ENCODE results near the gene TMEM132E. TPM values are rescaled to one million over a fixed set of nuclear protein-coding genes. Genes with fewer than 3 reads are reported as not detected.

TMEM132E gene
- total and polyA plus RNA-seq, 9 donors: 0.07 to 0.80 (median 0.22) TPM

DNA sequence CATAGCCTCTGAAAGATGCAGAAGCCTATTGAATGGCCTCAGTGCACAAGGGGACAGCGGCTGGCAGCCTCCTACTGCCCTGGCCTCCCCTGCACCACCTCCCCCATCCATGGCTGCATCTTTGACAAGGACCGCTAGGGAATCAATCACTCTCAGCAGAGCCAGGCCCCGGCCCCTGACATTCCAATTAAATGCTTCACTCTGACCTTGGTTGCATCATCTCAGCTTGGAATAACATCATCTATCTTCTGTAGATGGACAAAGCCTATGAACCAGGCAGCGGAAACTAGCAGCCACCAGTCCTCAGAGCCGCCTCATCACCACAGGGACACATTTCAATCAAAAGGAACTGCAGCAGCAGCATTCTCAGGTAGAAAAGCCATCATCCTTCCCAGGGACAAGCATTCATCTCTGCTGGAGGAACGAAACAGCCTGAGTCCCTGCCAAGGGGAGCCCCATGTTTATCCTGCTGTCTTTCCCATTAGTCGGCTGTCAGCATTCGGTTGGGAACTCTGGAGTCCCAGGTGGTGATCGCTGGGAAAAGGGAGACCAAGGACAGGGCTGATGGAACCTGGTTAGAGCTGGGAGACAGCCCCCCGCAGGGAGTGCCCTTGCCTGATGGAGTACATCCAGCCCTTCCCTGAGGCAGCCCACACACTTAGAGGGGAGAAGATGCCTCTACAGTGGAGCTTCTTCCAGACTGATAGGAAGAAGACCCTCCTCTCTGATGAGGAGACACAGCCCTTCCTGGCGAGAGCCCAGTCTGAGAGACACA, 11.5 kb upstream of the TMEM132E start:
- no peak for DNase-seq
- Histone ChIP-seq H3K4me3 (ENCODE audit: low read length) (no peak overlapping the region), H3K27ac (ENCODE audit: low read length) (no peak overlapping the region), H3K27me3 (ENCODE audit: control insufficient read depth, insufficient read depth, low read length) (peaks cover 29% of the 10 kb centered on the region), H3K4me1 (ENCODE audit: control insufficient read depth, insufficient read depth, low read length) (no peaks in the 10 kb centered on the region), H3K9me3 (replicated peaks; ENCODE audit: control insufficient read depth, low read depth, low read length) (no peaks in the 10 kb centered on the region), H3K36me3 (ENCODE audit: control insufficient read depth, insufficient read depth, low read length) (no peaks in the 10 kb centered on the region)
- WGBS (ENCODE audit: insufficient coverage): 29% methylated on average over 9 of the region's 11 CpGs

DNA sequence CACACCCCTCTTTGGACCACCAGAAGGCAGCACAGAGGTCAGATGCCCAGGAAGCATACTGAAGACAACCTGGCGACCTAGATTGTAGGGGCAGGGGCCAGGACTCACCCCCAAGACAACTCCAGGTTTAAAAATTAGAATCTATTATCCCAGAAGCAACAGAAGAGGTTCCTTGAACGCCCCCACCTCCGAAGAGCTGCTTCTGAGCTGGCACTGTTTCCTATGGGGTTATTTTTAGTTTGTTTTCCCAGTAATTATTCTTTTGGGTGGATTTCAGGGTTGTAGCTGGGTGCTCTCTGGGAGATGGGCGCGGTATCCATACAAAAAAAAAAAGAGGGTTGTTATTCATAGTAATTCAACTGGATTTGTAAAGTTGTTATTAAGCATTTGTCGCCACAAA, 10.4 kb upstream of the TMEM132E start:
- peaks cover 35% of the 10 kb centered on the region for H3K27me3 ChIP-seq (ENCODE audit: control insufficient read depth, insufficient read depth, low read length)

GRCh38 chr17:34569591-34569990, 9.8 kb upstream of the TMEM132E start:
- H3K27me3 ChIP-seq (ENCODE audit: control insufficient read depth, insufficient read depth, low read length): peaks cover 35% of the 10 kb centered on the region
- H3K4me3 ChIP-seq (ENCODE audit: low read length): no peak overlapping the region
- no peaks in the 10 kb centered on the region for H3K9me3 ChIP-seq (replicated peaks; ENCODE audit: control insufficient read depth, low read depth, low read length)
- no peak overlapping the region for H3K27ac ChIP-seq (ENCODE audit: low read length)
- no peaks in the 10 kb centered on the region for H3K36me3 ChIP-seq (ENCODE audit: control insufficient read depth, insufficient read depth, low read length)
- H3K4me1 ChIP-seq (ENCODE audit: control insufficient read depth, insufficient read depth, low read length): no peaks in the 10 kb centered on the region
- WGBS (ENCODE audit: insufficient coverage): 34% methylated on average over 2 of the region's 2 CpGs
- DNase-seq: no peak

More for the DNA sequence above, 10.4 kb upstream of the TMEM132E start:
- DNase-seq: no peak
- Histone ChIP-seq H3K4me3 (ENCODE audit: low read length) (no peak overlapping the region), H3K27ac (ENCODE audit: low read length) (no peak overlapping the region), H3K4me1 (ENCODE audit: control insufficient read depth, insufficient read depth, low read length) (no peaks in the 10 kb centered on the region), H3K9me3 (replicated peaks; ENCODE audit: control insufficient read depth, low read depth, low read length) (no peaks in the 10 kb centered on the region), H3K36me3 (ENCODE audit: control insufficient read depth, insufficient read depth, low read length) (no peaks in the 10 kb centered on the region)
- no CpG with 5 or more reads among the region's 6 CpGs for WGBS (ENCODE audit: insufficient coverage)

DNA sequence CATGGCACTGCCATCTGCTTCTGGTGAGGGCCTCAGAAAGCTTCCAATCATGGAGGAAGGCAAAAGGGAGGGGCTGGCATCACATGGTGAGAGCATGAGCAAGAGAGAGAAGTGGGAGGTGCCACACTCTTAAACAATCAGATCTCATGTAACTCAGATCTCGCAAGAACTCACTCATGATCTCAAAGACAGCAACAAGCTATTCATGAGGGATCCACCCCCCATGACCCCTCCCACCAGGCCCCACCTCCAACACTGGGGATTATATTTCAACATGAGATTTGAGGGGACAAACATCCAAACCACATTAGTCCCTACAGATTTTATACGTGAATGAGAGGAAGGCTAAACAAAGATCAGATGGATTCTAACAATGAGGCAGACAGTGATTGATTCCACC, 8.9 kb upstream of the TMEM132E start:
- peaks cover 40% of the 10 kb centered on the region for H3K27me3 ChIP-seq (ENCODE audit: control insufficient read depth, insufficient read depth, low read length)
- WGBS (ENCODE audit: insufficient coverage): 40% methylated on average over 1 of the region's 2 CpGs
- H3K27ac ChIP-seq (ENCODE audit: low read length): no peak overlapping the region
- DNase-seq: no peak
- H3K4me3 ChIP-seq (ENCODE audit: low read length): no peak overlapping the region
- H3K4me1 ChIP-seq (ENCODE audit: control insufficient read depth, insufficient read depth, low read length): no peaks in the 10 kb centered on the region
- no peaks in the 10 kb centered on the region for H3K9me3 ChIP-seq (replicated peaks; ENCODE audit: control insufficient read depth, low read depth, low read length)
- no peaks in the 10 kb centered on the region for H3K36me3 ChIP-seq (ENCODE audit: control insufficient read depth, insufficient read depth, low read length)

GRCh38 chr17:34571428-34572130, 7.8 kb upstream of the TMEM132E start:
- WGBS (ENCODE audit: insufficient coverage): 28% methylated on average over 10 of the region's 12 CpGs
- peak; percentile 11 for DNase-seq
- no peak overlapping the region for H3K4me3 ChIP-seq (ENCODE audit: low read length)
- no peaks in the 10 kb centered on the region for H3K36me3 ChIP-seq (ENCODE audit: control insufficient read depth, insufficient read depth, low read length)
- H3K27ac ChIP-seq (ENCODE audit: low read length): no peak overlapping the region
- H3K27me3 ChIP-seq (ENCODE audit: control insufficient read depth, insufficient read depth, low read length): peaks cover 46% of the 10 kb centered on the region
- no peaks in the 10 kb centered on the region for H3K4me1 ChIP-seq (ENCODE audit: control insufficient read depth, insufficient read depth, low read length)
- H3K9me3 ChIP-seq (replicated peaks; ENCODE audit: control insufficient read depth, low read depth, low read length): no peaks in the 10 kb centered on the region

GRCh38 chr17:34572483-34572882, 6.9 kb upstream of the TMEM132E start:
- Histone ChIP-seq H3K4me1 (ENCODE audit: control insufficient read depth, insufficient read depth, low read length) (no peaks in the 10 kb centered on the region), H3K36me3 (ENCODE audit: control insufficient read depth, insufficient read depth, low read length) (no peaks in the 10 kb centered on the region), H3K4me3 (ENCODE audit: low read length) (no peak overlapping the region), H3K27me3 (ENCODE audit: control insufficient read depth, insufficient read depth, low read length) (peaks cover 55% of the 10 kb centered on the region), H3K27ac (ENCODE audit: low read length) (no peak overlapping the region), H3K9me3 (replicated peaks; ENCODE audit: control insufficient read depth, low read depth, low read length) (no peaks in the 10 kb centered on the region)
- 67% methylated on average over 1 of the region's 1 CpG for WGBS (ENCODE audit: insufficient coverage)
- no peak for DNase-seq

GRCh38 chr17:34575182-34575581, 4.2 kb upstream of the TMEM132E start:
- DNase-seq: no peak
- 69% methylated on average over 5 of the region's 5 CpGs for WGBS (ENCODE audit: insufficient coverage)
- H3K27ac ChIP-seq (ENCODE audit: low read length): no peak overlapping the region
- H3K36me3 ChIP-seq (ENCODE audit: control insufficient read depth, insufficient read depth, low read length): no peaks in the 10 kb centered on the region
- no peaks in the 10 kb centered on the region for H3K9me3 ChIP-seq (replicated peaks; ENCODE audit: control insufficient read depth, low read depth, low read length)
- H3K4me3 ChIP-seq (ENCODE audit: low read length): no peak overlapping the region
- peaks cover 14% of the 10 kb centered on the region for H3K4me1 ChIP-seq (ENCODE audit: control insufficient read depth, insufficient read depth, low read length)
- H3K27me3 ChIP-seq (ENCODE audit: control insufficient read depth, insufficient read depth, low read length): peaks cover 70% of the 10 kb centered on the region

DNA sequence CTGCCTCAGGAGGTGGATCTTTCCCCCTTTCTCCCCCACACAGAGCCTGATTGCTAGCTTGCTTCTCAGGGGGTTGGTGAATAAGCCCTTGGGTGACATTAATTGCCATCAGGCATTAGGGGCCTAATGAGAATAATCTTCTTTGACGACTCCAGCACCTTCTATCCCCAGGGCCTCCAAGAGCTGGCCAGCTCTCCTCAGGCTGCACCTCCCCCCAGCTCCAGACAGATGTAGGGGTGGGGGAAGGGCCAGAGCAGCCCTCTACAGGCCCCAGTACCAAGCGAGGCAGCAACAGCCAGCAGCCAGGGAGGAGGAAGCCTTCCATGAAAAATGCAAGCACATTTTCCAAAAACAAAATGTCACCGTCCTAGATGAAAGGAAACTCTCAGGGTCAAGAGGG, 1.4 kb upstream of the TMEM132E start:
- no CpG with 5 or more reads among the region's 3 CpGs for WGBS (ENCODE audit: insufficient coverage)
- H3K4me3 ChIP-seq (ENCODE audit: low read length): no peak overlapping the region
- no peak for DNase-seq
- H3K36me3 ChIP-seq (ENCODE audit: control insufficient read depth, insufficient read depth, low read length): no peaks in the 10 kb centered on the region
- H3K4me1 ChIP-seq (ENCODE audit: control insufficient read depth, insufficient read depth, low read length): peaks cover 26% of the 10 kb centered on the region
- no peak overlapping the region for H3K27ac ChIP-seq (ENCODE audit: low read length)
- H3K9me3 ChIP-seq (replicated peaks; ENCODE audit: control insufficient read depth, low read depth, low read length): no peaks in the 10 kb centered on the region
- peaks cover 79% of the 10 kb centered on the region for H3K27me3 ChIP-seq (ENCODE audit: control insufficient read depth, insufficient read depth, low read length)

DNA sequence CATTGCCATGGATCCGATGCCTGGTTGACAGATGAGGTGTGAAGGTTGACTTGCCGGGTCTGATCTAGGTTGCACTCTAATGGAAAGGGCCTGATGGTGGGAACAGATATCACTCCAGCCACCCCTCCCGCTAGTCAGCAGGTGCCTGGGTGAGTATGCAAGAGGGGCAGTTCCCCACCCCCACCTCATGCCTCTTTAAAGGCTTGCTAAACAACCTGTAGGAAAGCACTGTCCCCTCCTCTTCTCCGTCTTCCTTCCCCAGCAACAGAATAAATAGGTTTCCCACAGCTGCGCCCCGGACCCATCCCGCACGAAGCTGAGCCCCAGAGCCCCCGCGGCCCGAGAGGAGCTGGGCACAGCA, 746 bp upstream of the TMEM132E start:
- no peak overlapping the region for H3K27ac ChIP-seq (ENCODE audit: low read length)
- peak overlapping the region; percentile 43 for H3K4me3 ChIP-seq (ENCODE audit: low read length)
- no peaks in the 10 kb centered on the region for H3K36me3 ChIP-seq (ENCODE audit: control insufficient read depth, insufficient read depth, low read length)
- no peak for DNase-seq
- H3K27me3 ChIP-seq (ENCODE audit: control insufficient read depth, insufficient read depth, low read length): peaks cover 83% of the 10 kb centered on the region
- WGBS (ENCODE audit: insufficient coverage): 1% methylated on average over 8 of the region's 11 CpGs
- H3K4me1 ChIP-seq (ENCODE audit: control insufficient read depth, insufficient read depth, low read length): peaks cover 26% of the 10 kb centered on the region
- H3K9me3 ChIP-seq (replicated peaks; ENCODE audit: control insufficient read depth, low read depth, low read length): no peaks in the 10 kb centered on the region

DNA sequence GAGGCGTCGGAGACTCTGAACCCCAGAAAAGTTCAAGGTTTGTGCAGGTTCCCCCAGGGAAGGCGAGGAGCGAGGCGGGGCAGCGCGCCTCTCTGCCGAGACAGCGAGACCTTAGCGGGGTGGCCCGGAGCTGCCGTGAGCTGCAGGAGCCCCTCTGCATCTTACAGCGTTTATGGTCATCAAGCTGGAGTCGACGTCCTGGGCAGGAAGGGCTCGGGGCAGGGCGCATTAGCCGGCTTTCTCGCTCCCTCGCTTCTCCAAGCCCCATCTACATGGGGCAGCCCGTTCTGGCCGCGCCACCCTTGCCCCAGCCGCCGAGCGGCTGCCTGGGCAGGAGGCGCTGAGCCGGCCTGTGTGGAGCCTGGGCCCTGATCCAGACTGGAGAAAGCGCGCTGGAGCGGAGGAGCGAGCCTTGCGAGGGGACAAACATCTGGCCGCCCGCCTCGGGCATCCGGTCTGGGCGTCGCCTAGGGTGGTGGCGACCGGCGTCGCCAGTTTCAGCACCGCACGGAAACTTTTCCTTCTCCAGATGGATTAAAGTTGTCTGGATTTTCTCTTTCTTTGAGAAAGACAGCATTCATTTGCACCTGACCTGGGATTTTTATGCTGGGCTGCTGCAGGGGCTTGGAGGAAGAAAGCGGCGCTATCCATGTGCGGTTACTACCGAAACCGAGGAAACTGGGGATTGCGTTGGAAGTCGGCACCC, 750 bp downstream of the TMEM132E start:
- peaks cover 26% of the 10 kb centered on the region for H3K4me1 ChIP-seq (ENCODE audit: control insufficient read depth, insufficient read depth, low read length)
- no peaks in the 10 kb centered on the region for H3K36me3 ChIP-seq (ENCODE audit: control insufficient read depth, insufficient read depth, low read length)
- DNase-seq: peak; percentile 32
- under 1% methylated on average over 46 of the region's 52 CpGs for WGBS (ENCODE audit: insufficient coverage)
- no peak overlapping the region for H3K4me3 ChIP-seq (ENCODE audit: low read length)
- H3K9me3 ChIP-seq (replicated peaks; ENCODE audit: control insufficient read depth, low read depth, low read length): no peaks in the 10 kb centered on the region
- H3K27ac ChIP-seq (ENCODE audit: low read length): no peak overlapping the region
- peaks cover 95% of the 10 kb centered on the region for H3K27me3 ChIP-seq (ENCODE audit: control insufficient read depth, insufficient read depth, low read length)
